Stimulated activated naive CD8-positive, alpha-beta T cell treated with anti-CD3 and anti-CD28 coated beads, Interleukin-15, Interleukin-2, amounts not matched to agents 100 U/mL and 50 U/mL, for 24 hours (primary cell): ENCODE data around the gene KCTD15.
A peak's percentile ranks its signal among the peaks of the same experiment; 100 is the strongest.
"Not testable (repeated sequence)": the region's sequence is repeated elsewhere in the genome, so short reads cannot be mapped to it uniquely, and the experiment has no call there.

Experiments used
- ATAC-seq: fragments of 150-1000 bp; cut with Tn5 transposase; one replicate; pipeline ENCODE4 v1.10.0; 2021
- DNase-seq: peaks from one replicate; pipeline ENCODE4 v3.0.0; 2021

Gene KCTD15

DNA sequence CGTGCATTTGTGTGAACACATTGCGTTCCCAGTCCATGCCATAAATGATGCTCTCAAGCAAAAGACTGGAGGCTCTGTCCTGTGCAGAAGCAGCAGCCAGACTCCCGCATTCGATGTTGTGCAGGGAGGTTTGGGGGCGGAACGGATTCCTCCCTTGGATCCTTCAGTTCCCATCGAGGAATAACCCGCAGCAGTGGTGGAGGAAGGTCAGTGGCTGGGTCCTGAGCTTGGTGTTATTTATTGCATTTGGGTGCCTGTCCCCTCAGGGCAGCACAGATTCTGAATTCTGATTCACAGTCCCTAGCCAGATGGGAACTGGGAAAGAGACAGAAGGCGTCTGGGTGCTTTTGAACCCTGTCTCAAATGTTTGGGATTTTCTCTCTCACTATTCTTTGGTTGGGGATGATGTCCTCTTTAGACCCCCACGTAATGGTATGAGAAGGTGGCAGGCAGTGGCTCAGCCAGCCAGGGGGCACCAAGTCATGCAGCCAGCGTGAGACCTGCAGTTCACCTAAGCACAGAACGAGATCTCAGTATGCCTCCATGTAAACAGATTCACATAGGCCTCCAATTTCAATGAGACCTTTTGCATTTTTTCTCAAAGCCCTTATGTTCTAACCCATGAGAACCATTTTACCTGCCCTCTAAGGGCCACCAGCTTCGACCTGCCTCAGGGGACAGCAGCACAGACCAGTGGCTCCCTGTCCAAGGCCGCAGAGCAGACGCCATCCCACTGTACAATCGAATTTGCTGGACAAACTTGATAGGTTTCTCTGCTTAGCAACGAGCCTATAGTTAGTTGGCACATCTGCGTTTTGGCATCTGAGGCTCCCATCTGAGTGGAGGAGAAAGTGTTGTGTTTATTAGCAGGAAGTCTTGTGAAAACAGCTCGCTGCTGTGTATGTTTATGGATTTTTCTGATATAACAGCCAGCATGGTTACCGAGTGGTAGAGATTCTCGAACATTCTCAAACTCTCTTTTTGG, 17.8 kb downstream of the KCTD15 start:
- no peak for DNase-seq
- no peak for ATAC-seq

DNA sequence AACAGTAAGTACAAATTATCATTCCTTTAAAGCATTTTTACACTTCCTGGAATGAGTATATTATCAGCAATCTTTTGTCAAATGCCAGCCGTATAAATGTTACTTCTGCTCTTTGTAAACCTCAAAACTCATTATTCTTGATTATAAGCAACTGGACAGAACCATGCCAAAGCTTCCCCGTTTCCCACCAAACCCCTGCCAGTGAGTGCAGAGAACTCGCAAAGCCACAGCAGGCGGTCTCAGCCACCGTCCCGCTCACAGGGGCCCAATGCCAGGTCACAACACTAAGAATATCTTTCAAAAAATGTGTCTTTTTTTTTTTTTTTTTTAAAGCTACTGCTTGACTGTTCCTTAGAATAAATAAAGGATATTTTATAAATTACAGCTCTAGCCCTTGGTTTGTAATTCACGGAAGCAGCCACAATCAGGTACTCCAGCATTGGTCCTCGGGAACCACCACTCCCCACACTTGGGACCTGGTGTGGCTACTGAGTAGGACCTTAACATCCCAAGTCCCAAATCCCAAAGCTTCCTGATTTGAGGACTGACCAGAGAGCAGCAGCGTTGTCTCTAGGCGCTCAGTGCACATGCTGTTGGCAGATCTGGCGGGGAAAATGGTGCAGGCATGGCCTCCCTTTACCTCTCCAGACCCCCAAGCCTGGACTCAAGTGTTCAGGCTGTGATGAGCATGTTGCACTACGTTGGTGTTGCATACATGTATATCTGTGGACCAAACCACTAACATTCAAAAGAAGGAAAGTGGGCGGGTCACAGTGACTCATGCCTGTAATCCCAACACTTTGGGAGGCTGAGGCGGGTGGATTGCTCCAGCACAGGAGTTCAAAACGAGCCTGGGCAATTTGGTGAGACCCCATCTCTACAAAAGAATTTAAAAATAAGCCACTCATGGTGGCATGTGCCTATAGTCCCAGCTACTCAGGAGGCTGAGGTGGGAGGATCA, 19.0 kb downstream of the KCTD15 start:
- ATAC-seq, result no peak
- no peak for DNase-seq

DNA sequence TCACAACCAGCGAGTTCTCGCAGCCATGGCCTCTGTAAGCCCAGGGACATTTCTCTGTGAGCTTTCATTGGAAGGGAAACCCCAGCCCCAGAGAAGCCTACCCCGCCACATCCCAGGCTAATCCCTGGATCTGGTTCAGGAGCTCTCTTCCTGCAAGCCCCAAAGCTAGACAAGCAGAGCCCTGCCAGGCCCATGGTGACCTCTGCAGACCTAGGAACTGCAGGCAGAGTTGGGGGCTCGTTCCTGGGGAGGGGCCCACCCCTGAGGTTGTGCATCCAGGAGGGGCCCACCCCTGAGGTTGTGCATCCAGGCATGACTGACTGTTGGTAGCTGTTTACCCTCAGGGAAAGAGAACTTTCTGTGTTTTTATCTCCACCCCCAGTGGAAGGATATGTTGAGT, 21.7 kb downstream of the KCTD15 start:
- DNase-seq (no peak), ATAC-seq (no peak)

DNA sequence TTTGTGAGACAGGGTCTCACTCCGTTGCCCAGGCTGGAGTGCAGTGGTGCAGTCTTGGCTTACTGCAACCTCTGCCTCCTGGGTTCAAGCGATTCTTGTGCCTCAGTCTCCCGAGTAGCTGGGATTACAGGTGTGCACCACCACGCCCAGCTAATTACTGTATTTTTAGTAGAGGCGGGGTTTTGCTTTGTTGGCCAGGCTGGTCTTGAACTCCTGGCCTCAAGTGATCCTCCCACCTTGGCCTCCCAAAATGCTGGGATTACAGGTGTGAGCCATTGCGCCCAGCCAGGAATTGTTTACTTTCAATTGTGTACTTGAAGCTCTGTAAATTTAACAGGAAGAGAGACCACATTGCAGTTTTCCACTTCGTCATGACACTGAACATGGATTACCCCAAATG, 22.4 kb downstream of the KCTD15 start:
- ATAC-seq, DNase-seq: not testable (repeated sequence)

DNA sequence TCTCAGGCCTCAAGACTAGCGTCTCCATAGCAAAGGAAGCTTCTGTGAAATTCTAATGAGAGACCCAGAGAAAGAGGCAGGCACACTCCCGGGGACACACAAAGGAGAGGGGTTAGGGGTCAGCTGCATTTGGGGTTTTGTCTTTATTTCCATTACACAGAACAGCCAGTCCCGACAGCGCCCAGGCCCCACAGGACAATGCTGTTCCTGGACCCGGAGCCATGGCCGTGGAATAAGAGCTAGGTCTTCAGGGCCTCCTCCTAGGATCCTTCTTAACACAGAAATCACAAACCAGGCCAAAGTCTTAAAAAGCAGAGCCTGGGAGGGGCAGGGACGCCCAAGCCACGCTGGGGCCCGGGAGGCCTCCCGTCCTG, 22.8 kb downstream of the KCTD15 start:
- DNase-seq (no peak), ATAC-seq (no peak)

DNA sequence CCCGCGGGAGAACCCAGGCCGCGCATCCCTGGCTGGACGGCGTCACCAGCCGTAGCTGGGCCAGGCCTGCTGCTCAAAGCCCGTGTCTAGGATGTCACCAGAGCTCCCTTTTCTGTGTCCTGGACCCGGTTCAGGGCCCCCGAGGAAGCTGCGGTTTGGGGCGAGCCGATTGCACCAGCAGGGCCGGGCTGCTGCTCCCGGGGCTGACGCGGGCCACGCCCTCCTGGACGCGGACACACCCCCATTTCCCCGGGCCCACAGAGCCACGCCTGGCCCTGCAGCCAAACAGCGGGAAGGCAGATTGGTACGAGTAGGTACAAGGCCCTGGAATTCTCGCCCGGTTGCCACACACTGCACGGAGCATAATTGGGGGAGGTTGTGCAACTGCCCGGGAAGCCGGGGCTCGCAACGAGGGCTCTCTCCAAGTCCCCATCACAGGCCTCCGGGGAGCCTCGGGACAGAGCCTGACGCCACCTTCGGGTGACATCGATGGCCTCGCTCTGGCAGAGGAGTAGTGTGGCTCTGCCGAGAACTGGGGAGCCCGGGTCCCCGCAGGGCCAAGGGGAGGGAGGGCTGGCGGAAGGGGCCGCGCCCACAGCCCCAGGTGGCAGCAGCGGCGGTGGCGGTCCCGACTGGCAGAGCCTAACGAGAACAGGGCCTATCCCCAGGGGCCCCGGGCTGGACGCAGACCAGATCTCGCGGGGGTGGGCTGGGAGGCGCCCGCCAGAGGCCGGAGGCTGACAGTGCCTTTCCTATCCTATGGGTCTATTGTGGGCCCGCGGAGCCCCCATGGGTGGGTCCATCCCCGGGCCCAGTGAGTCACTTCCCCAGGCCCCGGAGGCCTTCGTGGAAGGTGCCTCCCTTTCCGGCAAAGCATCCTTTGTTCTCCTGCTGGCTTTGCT, 23.5 kb downstream of the KCTD15 start:
- DNase-seq (peak; percentile 77), ATAC-seq (peak; percentile 81)

DNA sequence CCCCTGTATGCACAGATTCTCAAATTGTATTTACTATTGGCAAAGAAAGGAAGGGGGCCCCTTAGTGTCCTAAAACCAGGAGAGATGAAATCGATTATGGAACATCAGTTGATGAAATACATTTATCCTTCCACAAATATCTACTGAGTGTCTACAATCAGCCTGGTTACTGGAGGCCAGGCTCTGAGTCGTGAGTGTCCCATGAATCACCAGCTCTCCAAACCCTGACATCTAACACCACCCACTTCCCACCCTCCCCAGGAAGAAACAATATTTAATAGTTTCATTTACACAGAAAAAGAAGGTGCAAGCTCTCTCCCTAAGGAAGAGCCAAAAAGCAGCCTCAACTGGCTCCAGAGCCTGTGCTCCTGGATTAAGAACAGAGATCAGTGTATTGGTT, 25.2 kb downstream of the KCTD15 start:
- no peak for ATAC-seq
- DNase-seq, result no peak

DNA sequence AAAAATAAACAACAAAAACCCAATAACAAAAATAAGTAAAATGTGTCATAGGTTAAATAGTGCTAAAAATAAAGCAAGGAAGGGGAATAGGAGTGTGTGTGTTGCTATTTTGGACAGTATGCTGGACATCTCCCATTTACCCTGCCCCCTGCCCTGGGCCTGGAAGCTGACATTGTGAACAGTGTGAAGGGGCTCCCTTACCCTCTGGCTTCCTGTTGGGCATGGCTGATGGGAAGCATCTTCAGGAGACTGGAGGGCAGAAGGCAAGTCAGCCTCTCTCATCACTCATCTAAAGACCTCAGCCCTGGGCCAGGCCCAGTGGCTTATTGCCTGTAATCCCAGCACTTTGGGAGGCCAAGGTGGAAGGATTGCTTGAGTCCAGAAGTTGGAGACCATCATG, 26.7 kb downstream of the KCTD15 start:
- DNase-seq (no peak), ATAC-seq (no peak)

DNA sequence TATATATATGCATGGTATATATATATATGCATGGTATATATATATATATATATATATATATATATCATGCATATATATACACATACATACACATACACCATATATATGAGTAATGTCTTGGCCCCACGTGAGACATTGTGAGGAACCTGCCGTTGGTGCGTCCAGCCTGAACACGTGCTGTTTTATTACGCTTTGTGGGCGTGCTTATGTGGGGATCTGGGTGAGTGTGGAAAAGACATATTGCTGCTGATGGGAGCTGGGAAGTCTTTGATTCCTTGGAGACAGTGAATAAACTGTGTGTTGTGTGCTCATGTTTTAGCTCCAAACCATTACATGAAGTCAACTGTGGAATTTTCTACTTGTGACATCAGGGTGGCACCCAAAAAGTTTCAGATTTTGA, 28.9 kb downstream of the KCTD15 start:
- DNase-seq (no peak), ATAC-seq (no peak)

DNA sequence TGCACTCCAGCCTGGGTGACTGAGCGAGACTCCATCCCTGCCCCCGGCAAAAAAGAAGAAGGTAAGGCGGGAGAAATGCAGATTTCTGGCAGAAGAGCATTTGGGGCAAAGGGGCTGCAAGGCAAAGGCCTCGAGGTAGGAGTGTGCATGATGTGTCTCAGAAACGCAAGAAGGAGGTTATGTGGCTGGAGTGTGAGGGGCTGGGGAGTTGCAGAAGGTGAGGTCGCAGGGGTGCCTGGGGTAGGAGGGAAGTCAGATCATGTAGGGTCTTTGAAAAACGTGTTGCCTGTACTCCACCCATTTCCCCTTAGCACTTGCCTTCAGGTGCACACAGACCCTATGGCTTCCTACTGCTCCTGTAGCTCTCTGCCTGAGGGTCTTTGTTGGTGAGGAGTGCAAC, 29.9 kb downstream of the KCTD15 start:
- no peak for ATAC-seq
- no peak for DNase-seq

DNA sequence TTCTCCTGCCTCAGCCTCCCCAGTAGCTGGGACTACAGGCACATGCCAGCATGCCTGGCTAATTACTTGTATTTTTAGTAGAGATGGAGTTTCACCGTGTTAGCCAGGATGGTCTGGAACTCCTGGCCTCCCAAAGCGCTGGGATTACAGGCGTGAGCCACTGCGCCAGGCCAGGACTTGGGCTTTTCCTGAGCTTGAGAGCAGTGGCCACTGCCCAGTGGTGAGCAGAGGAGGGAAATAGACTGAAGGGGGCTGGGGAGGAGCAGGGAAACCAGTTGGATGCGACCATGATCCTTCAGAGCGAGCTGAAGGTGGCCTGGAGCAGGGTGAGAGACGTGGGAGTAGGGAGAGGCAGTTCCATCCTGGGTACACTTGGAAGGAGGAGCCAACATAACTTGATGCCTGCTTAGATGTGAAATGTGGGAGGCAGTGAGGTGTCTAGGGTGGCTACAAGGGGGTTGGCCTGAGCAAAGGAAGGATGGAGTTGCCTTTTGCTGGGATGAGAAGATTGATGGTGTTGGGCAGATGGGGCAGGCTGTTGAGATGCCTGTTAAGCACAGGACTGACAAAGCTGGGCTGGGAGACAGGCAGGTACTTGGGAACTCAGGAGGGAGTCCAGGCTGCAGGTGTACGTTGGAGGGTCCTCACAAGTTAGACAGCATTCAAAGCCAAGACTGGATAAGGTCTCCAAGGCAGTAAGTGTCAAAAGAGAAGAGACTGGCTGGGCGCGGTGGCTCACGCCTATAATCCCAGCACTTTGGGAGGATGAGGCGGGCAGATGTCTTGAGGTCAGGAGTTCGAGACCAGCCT, 31.8 kb downstream of the KCTD15 start:
- ATAC-seq (no peak), DNase-seq (no peak)

DNA sequence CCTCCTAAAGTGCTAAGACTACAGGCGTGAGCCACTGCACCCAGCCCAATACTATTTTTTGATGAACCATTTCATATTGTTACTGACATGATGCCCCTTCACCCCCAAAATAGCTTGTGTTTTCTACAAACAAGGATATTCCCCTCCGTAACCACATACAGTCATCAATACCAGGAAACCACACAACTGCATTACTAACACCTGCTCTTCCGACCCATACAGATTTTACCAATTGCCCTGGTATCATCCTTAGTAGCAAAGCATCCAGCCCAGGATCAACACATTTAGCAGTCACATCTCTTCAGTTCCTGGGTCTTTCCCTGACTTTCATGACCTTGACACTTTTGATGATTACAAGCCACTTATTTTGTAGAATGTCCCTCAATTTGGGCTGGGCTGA, 33.6 kb downstream of the KCTD15 start:
- ATAC-seq, result no peak
- no peak for DNase-seq

DNA sequence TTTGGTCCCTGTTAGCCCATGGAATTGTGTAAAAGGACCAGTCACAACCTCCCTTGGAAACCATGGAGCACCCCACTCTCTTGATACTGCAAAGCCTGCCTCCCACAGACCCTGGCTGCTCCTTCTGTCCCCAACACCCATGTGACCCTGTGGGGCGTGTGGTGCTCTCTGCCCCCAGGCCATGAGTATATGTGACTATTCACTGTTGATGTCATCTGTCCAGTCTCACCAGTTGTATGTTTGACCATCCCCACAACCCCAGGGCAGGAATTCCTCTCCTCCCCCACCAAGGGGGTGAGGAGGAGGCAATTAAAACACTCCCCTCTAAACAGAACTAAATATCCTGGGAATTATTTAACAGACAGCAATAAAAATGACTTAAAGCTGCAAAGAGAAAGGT, 35.2 kb downstream of the KCTD15 start:
- no peak for ATAC-seq
- no peak for DNase-seq

DNA sequence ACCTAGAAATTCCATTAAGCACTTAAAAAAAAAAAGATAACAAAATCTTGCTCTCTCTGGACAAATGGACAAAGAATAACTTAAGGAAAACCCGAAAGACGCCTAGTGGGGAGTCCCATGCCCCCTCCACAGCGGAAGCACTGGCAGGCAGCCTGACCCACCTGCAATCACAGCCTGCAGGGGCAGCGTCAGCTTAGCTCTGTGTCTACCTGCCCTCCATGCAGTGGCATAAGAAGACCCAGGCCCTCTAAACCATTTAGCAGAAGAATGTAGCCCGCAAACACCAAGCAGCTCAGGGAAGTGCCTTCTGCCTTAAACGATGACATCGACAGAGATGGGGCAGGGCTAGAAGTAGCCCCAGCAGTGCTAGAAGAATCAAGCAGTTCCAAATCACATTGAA, 36.0 kb downstream of the KCTD15 start:
- DNase-seq (no peak), ATAC-seq (no peak)

DNA sequence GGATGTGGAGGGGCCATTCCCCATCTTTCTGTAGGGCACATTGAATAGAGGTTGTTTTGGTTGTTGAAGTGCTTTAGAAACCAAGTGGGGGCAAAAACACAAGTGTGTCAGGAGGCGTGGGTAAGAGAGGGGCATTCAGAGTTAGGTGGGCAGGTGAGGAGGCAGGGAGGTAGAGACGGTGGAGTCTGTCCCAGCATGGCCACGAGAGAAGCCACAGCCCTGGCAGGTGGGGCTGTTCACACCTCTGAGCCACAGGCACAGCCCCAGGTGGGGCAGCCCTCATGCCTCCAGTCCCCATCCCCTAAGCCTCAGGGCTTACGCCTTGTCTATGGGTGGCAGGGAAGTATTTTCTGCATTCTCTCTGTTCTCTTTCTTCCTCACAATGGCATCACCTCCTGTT, 43.7 kb downstream of the KCTD15 start:
- DNase-seq, result no peak
- no peak for ATAC-seq

DNA sequence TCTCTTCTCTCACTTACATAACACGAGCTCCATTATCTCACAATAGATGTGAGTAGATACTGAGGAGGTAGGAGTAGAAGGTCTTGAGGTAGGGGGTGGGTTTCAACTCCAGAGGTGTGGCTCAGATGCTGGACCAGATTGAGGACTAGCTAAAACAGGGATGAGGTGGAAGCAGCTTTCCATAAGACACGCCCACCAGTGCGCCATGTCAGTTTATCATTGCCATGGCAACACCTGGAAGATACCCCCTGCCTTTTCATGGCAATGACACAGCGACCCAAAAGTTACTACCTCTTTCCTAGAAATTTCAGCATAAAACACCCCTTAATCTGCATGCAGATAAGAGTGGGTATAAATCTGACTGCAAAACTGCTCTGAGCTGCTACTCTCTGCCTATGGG, 44.1 kb downstream of the KCTD15 start:
- ATAC-seq (no peak), DNase-seq (no peak)

DNA sequence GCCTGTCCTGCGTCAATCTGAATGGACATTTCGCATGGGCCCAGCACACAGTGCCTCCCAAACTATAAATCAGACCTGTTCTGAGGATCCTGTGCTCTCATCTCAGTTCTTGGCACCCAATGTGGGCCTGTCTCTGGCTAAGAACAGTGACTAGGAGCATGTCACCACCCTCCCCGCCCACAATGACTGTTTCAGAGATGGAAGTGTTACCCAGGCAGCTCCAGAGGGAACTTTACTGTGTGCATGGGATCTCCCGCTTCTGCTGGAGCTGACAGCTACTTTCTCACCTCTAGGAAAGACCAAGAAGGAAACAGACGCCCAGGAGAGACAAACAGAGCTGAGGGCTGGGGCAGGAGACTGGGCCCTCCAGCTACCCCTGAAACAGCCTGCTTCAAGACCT, 45.0 kb downstream of the KCTD15 start:
- no peak for DNase-seq
- no peak for ATAC-seq

DNA sequence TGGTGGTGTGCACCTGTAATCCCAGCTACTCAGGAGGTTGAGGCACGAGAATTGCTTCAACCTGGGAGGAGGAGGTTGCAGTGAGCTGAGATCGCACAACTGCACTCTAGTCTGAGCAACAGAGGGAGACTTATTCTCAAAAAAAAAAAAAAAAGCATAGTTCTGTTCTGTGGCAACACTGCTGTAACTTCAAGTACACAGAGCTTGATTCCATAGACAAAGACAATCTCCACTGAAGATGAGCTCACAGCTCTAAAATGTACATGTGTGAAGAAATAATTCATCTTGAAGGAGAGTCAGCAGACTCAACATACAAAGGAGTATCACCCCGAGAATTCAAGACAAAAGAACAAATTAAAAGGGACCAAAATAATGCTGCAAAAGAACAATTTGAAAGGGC, 47.8 kb downstream of the KCTD15 start:
- DNase-seq (no peak), ATAC-seq (no peak)

DNA sequence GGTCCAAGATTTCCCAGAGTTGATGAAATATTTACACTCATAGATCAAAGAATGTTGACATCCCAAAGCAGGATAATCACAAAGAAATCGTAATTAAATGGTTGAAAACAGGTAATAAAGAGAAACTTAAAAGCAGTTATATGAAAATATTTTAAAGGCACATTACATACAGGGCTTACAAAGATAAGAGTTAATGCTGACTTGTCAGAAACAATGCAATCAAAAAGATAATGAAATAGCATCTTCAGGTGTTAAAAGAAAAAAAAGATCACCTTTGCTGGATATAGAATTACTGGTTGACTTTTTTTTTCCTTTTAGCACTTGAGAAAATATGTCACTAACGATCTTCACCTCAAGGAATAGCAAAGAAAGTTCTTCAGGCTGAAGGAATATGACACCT, 48.8 kb downstream of the KCTD15 start:
- no peak for ATAC-seq
- no peak for DNase-seq

DNA sequence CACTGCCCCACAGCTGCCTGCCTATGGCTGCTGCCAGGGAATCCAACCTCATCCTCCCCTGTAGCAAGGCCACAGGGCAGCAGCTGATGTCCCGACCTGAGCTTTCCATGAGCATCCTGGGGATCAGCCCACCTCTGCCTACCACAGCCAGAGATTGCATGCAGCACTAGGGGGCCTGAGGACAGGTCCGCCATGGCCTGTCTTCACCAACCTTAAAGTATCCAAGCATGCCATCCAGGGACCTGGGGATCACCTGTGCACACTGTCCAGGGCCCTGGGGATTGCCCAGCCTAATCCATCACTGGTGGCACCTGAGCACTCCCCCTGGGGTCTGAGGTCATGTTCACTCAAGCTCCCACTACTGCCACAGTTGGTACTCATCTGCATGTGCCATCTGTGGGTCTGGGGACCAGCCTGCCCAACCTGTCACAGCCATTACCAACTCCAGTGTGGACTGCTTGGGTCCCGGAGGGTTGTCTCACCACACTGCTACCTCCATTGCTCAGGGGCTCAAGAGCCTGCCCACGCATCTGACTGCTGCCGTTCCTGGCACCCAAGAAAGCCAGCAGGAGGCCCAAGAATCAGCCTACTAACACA, 53.0 kb downstream of the KCTD15 start:
- no peak for DNase-seq
- no peak for ATAC-seq

DNA sequence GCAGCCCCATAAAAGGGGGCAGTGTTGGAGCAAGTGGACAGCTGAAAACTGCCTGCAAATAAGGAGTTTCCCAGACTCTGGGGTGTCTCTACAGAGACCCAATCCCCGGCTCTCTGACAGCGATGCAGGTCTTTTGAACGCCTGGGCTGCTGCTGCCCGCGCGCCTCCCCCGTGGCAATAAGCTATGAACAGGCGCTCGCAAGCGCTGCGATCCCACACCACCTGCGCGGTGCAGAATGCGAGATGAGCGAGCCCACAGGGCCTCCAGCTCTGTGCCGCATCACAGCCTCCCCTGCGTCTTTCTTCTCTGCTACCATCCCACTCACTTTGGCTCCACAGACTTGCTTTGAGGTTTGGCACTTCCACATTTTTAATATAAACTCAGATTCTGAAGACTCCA, 62.3 kb downstream of the KCTD15 start:
- no peak for ATAC-seq
- no peak for DNase-seq
